WTC11 (cell line): ENCODE results near the gene FBXO41.

Experiments
- CBFB ChIP-seq: sonication (generic); formaldehyde crosslinking; IDR thresholded peaks from 2 replicates; pipeline ENCODE4 v1.8.1; 2022; ENCODE audit warnings: mild to moderate bottlenecking, low read depth, missing genetic modification reagents
- CTCF ChIP-seq: fragments of 200-600 bp; IDR thresholded peaks from 2 replicates; pipeline ENCODE4 v1.8.0; 2022; ENCODE audit warnings: antibody characterized with exemption
- E2F4 ChIP-seq: sonication (generic); formaldehyde crosslinking; IDR thresholded peaks from 2 replicates; pipeline ENCODE4 v1.8.1; 2022; ENCODE audit warnings: low read depth, mild to moderate bottlenecking, moderate library complexity, missing genetic modification reagents, borderline replicate concordance
- GTF2I ChIP-seq: fragments of 250-450 bp; sonication (Bioruptor Pico); conservative IDR thresholded peaks from 2 replicates; pipeline ENCODE4 v1.4.0; 2021; ENCODE audit warnings: mild to moderate bottlenecking
- JUN ChIP-seq: sonication (generic); formaldehyde crosslinking; IDR thresholded peaks from 2 replicates; pipeline ENCODE4 v1.8.0; 2023; ENCODE audit warnings: mild to moderate bottlenecking, missing genetic modification reagents
- NFYB ChIP-seq: sonication (generic); formaldehyde crosslinking; conservative IDR thresholded peaks from 2 replicates; pipeline ENCODE4 v1.8.0; 2022; ENCODE audit warnings: low read depth, missing genetic modification reagents
- NR3C1 ChIP-seq: sonication (generic); formaldehyde crosslinking; conservative IDR thresholded peaks from 2 replicates; pipeline ENCODE4 v1.8.1; 2023; ENCODE audit warnings: low read depth, mild to moderate bottlenecking, missing genetic modification reagents
- TP53 ChIP-seq: sonication (generic); formaldehyde crosslinking; IDR thresholded peaks from 2 replicates; pipeline ENCODE4 v1.8.1; 2023; ENCODE audit warnings: mild to moderate bottlenecking, missing genetic modification reagents
- ZNF423 ChIP-seq: fragments of 250-450 bp; sonication (Bioruptor Pico); IDR thresholded peaks from 2 replicates; pipeline ENCODE4 v2.1.2; 2022; ENCODE audit warnings: mild to moderate bottlenecking, moderate library complexity
- TF ChIP-seq, protein P1 (sequence below): sonication (generic); formaldehyde crosslinking; IDR thresholded peaks from 2 replicates; pipeline ENCODE4 v1.8.1; 2023; ENCODE audit warnings: mild to moderate bottlenecking, missing genetic modification reagents
- TF ChIP-seq, protein P2 (sequence below): sonication (generic); formaldehyde crosslinking; IDR thresholded peaks from 2 replicates; pipeline ENCODE4 v1.8.0; 2022; ENCODE audit warnings: mild to moderate bottlenecking, missing genetic modification reagents
- TF ChIP-seq, protein P3 (sequence below): sonication (generic); formaldehyde crosslinking; IDR thresholded peaks from 2 replicates; pipeline ENCODE4 v1.8.1; 2023; ENCODE audit warnings: mild to moderate bottlenecking, missing genetic modification reagents

- TF ChIP-seq CTCF = no peak
- no peak for TF ChIP-seq TP53 (CRISPR knock-in tag)
- no peak for TF ChIP-seq E2F4 (CRISPR knock-in tag)
- no peak for TF ChIP-seq ZNF423
- TF ChIP-seq, protein P1, sequence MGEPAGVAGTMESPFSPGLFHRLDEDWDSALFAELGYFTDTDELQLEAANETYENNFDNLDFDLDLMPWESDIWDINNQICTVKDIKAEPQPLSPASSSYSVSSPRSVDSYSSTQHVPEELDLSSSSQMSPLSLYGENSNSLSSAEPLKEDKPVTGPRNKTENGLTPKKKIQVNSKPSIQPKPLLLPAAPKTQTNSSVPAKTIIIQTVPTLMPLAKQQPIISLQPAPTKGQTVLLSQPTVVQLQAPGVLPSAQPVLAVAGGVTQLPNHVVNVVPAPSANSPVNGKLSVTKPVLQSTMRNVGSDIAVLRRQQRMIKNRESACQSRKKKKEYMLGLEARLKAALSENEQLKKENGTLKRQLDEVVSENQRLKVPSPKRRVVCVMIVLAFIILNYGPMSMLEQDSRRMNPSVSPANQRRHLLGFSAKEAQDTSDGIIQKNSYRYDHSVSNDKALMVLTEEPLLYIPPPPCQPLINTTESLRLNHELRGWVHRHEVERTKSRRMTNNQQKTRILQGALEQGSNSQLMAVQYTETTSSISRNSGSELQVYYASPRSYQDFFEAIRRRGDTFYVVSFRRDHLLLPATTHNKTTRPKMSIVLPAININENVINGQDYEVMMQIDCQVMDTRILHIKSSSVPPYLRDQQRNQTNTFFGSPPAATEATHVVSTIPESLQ (CRISPR knock-in tag) = no peak
- no peak for TF ChIP-seq CBFB (CRISPR knock-in tag)
- no peak for TF ChIP-seq NR3C1
- no peak for TF ChIP-seq JUN
- TF ChIP-seq, protein P2, sequence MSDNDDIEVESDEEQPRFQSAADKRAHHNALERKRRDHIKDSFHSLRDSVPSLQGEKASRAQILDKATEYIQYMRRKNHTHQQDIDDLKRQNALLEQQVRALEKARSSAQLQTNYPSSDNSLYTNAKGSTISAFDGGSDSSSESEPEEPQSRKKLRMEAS (CRISPR knock-in tag) = no peak
- TF ChIP-seq, protein P3, sequence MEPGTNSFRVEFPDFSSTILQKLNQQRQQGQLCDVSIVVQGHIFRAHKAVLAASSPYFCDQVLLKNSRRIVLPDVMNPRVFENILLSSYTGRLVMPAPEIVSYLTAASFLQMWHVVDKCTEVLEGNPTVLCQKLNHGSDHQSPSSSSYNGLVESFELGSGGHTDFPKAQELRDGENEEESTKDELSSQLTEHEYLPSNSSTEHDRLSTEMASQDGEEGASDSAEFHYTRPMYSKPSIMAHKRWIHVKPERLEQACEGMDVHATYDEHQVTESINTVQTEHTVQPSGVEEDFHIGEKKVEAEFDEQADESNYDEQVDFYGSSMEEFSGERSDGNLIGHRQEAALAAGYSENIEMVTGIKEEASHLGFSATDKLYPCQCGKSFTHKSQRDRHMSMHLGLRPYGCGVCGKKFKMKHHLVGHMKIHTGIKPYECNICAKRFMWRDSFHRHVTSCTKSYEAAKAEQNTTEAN (CRISPR knock-in tag) = no peak
- TF ChIP-seq NFYB (CRISPR knock-in tag) = no peak
- TF ChIP-seq GTF2I = no peak
Measured at GRCh38 chr2:73254343-73255006, 29.8 kb downstream of the FBXO41 start.
